Mesendoderm (in vitro differentiated cells): ENCODE data around the gene MGME1.

ENCODE experiments used
- DNase-seq: peaks from one replicate; pipeline ENCODE4 v3.0.0; 2013
- H2AK5ac ChIP-seq: 2 replicates; pipeline ENCODE4 v1.6.1; 2013; ENCODE audit warnings: low read length, inconsistent platforms
- H2BK120ac ChIP-seq: 2 replicates; pipeline ENCODE4 v1.6.1; 2013; ENCODE audit warnings: low read depth, mild to moderate bottlenecking, low read length, moderate library complexity, mixed read lengths
- H2BK15ac ChIP-seq: replicated peaks from 2 replicates; pipeline ENCODE4 v1.6.1; 2013; ENCODE audit warnings: low read depth, mild to moderate bottlenecking, moderate library complexity
- H2BK5ac ChIP-seq: 2 replicates; pipeline ENCODE4 v1.6.1; 2013; ENCODE audit warnings: low read length, inconsistent platforms
- H3K18ac ChIP-seq: 2 replicates; pipeline ENCODE4 v1.6.1; 2013; ENCODE audit warnings: mild to moderate bottlenecking, low read length, mixed read lengths
- H3K23ac ChIP-seq: one replicate; pipeline ENCODE4 v1.6.1; 2013; ENCODE audit warnings: low read length
- H3K27ac ChIP-seq: 2 replicates; pipeline ENCODE4 v1.5.1; 2013; ENCODE audit warnings: low read depth, mild to moderate bottlenecking, inconsistent platforms, low read length, moderate library complexity
- H3K27me3 ChIP-seq: 2 replicates; pipeline ENCODE4 v1.6.1; 2013; ENCODE audit warnings: low read length, control low read depth, mild to moderate bottlenecking, inconsistent platforms; ENCODE audit not compliant: insufficient read depth, poor library complexity
- H3K36me3 ChIP-seq: 2 replicates; pipeline ENCODE4 v1.6.1; 2013; ENCODE audit warnings: low read length, inconsistent platforms; ENCODE audit not compliant: control insufficient read depth, insufficient read depth
- H3K4ac ChIP-seq: one replicate; pipeline ENCODE4 v1.6.1; 2013; ENCODE audit warnings: low read depth, mild to moderate bottlenecking, low read length, moderate library complexity
- H3K4me1 ChIP-seq: 2 replicates; pipeline ENCODE4 v1.6.1; 2013; ENCODE audit warnings: low read depth, low read length, inconsistent platforms; ENCODE audit not compliant: control insufficient read depth
- H3K4me2 ChIP-seq: 2 replicates; pipeline ENCODE4 v1.6.1; 2013; ENCODE audit warnings: low read length
- H3K4me3 ChIP-seq: 2 replicates; pipeline ENCODE4 v1.5.1; 2013; ENCODE audit warnings: mild to moderate bottlenecking, low read length
- H3K56ac ChIP-seq: one replicate; pipeline ENCODE4 v1.6.1; 2013; ENCODE audit warnings: low read length
- H3K79me1 ChIP-seq: 2 replicates; pipeline ENCODE4 v1.6.1; 2013; ENCODE audit warnings: low read length, inconsistent platforms
- H3K79me2 ChIP-seq: 2 replicates; pipeline ENCODE4 v1.6.1; 2013; ENCODE audit warnings: mild to moderate bottlenecking, low read length; ENCODE audit not compliant: control insufficient read depth, insufficient read depth
- H3K9ac ChIP-seq: 2 replicates; pipeline ENCODE4 v1.6.1; 2013; ENCODE audit warnings: low read length, inconsistent platforms
- H4K5ac ChIP-seq: one replicate; pipeline ENCODE4 v1.6.1; 2013; ENCODE audit warnings: low read length
- H4K8ac ChIP-seq: one replicate; pipeline ENCODE4 v1.6.1; 2013; ENCODE audit warnings: low read depth, mild to moderate bottlenecking, control low read depth, low read length, moderate library complexity
- WGBS: extraction: QIAGEN DNeasy Blood & Tissue Kit; methylation state at CpG from one replicate; pipeline ENCODE4 v1.1.7; 2013; ENCODE audit warnings: low lambda C conversion rate, missing lambda C conversion rate; ENCODE audit not compliant: insufficient coverage; ENCODE audit errors: extremely low coverage; 5-methylcytosine and 5-hydroxymethylcytosine counted together

MGME1 gene

GRCh38 chr20:17934141-17934862 is 34.5 kb upstream of the MGME1 start:
- no peak overlapping the region for H3K9ac ChIP-seq
- H3K4me2 ChIP-seq = no peak overlapping the region
- H2BK120ac ChIP-seq = no peak overlapping the region
- no peak overlapping the region for H3K18ac ChIP-seq
- no peak overlapping the region for H3K27ac ChIP-seq
- H3K79me2 ChIP-seq = no peaks in the 10 kb centered on the region
- no peak overlapping the region for H4K5ac ChIP-seq
- no peak overlapping the region for H2AK5ac ChIP-seq
- H3K4me1 ChIP-seq = peaks cover 7% of the 10 kb centered on the region
- no peak overlapping the region for H3K4ac ChIP-seq
- H3K79me1 ChIP-seq = no peaks in the 10 kb centered on the region
- no CpG with 5 or more reads among the region's 16 CpGs for WGBS
- no peak for DNase-seq
- no peaks in the 10 kb centered on the region for H3K36me3 ChIP-seq
- H2BK5ac ChIP-seq = no peak overlapping the region
- H3K23ac ChIP-seq = no peak overlapping the region
- no peaks in the 10 kb centered on the region for H3K27me3 ChIP-seq
- no peak overlapping the region for H4K8ac ChIP-seq
- H2BK15ac ChIP-seq = no peak overlapping the region
- no peak overlapping the region for H3K56ac ChIP-seq
- no peak overlapping the region for H3K4me3 ChIP-seq

DNA sequence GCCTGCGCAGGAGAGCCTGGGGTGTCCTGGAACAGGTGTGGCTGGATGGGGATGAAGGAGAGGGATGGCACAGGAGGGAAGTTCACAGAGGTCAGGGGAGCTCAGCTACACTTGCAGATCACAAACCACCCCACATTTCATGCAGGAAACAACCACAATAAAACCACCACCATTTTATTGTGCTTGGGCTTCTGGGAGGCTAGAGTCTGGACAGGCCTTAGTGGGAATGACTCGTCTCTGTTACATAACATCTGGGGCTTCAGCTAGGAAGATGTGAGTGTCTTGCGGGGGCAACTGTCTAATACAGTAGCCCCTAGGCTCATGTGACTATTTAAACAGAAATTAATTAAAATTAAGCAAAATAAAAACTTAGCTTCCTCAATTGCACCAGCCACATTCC is 33.6 kb upstream of the MGME1 start:
- no peak overlapping the region for H3K23ac ChIP-seq
- WGBS = no CpG with 5 or more reads among the region's 3 CpGs
- no peak overlapping the region for H2BK120ac ChIP-seq
- H3K4me2 ChIP-seq = no peak overlapping the region
- no peaks in the 10 kb centered on the region for H3K27me3 ChIP-seq
- H3K79me2 ChIP-seq = no peaks in the 10 kb centered on the region
- H3K36me3 ChIP-seq = no peaks in the 10 kb centered on the region
- no peaks in the 10 kb centered on the region for H3K79me1 ChIP-seq
- no peak overlapping the region for H4K5ac ChIP-seq
- no peak overlapping the region for H2BK5ac ChIP-seq
- no peak overlapping the region for H3K4ac ChIP-seq
- no peak overlapping the region for H3K18ac ChIP-seq
- no peak overlapping the region for H2BK15ac ChIP-seq
- H3K9ac ChIP-seq = no peak overlapping the region
- peaks cover 9% of the 10 kb centered on the region for H3K4me1 ChIP-seq
- no peak overlapping the region for H3K4me3 ChIP-seq
- H2AK5ac ChIP-seq = no peak overlapping the region
- H3K56ac ChIP-seq = no peak overlapping the region
- no peak overlapping the region for H3K27ac ChIP-seq
- no peak for DNase-seq
- no peak overlapping the region for H4K8ac ChIP-seq

- H3K56ac ChIP-seq = peak overlapping the region; percentile 12
- no peak overlapping the region for H3K23ac ChIP-seq
- H3K4me3 ChIP-seq = no peak overlapping the region
- no peaks in the 10 kb centered on the region for H3K79me1 ChIP-seq
- H3K9ac ChIP-seq = no peak overlapping the region
- peaks cover 9% of the 10 kb centered on the region for H3K4me1 ChIP-seq
- no peak overlapping the region for H3K27ac ChIP-seq
- H2BK15ac ChIP-seq = no peak overlapping the region
- no peak overlapping the region for H3K18ac ChIP-seq
- no peak overlapping the region for H2AK5ac ChIP-seq
- H3K36me3 ChIP-seq = no peaks in the 10 kb centered on the region
- no peak overlapping the region for H3K4me2 ChIP-seq
- no peak overlapping the region for H4K8ac ChIP-seq
- no peaks in the 10 kb centered on the region for H3K79me2 ChIP-seq
- H4K5ac ChIP-seq = no peak overlapping the region
- H2BK120ac ChIP-seq = no peak overlapping the region
- DNase-seq = no peak
- H3K4ac ChIP-seq = no peak overlapping the region
- WGBS = no CpG with 5 or more reads among the region's 9 CpGs
- H2BK5ac ChIP-seq = no peak overlapping the region
- no peaks in the 10 kb centered on the region for H3K27me3 ChIP-seq
Measured at GRCh38 chr20:17935761-17936160, 33.1 kb upstream of the MGME1 start.

DNA sequence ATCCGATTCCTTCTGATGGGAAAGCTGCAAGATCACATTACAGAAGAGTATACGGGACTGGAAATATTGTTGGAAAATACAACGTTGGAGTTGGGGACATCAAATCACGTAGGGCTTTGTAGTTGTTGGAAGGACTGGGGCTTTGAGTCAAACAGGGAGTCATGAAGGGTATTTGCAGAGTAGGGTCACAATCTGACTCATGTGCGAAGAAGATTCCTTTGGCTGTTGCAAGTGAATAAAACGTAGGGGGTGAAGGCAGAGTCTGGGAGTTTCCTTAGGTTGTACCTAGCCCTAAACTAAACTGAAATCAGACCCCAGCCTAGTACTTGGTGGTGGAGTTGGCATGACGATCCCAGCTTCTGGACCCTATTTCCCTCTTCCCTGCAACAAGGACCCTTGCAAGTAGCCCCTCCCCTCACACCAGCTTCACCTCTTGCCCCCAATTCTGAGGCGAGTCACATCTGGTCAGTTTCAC is 32.5 kb upstream of the MGME1 start:
- Histone ChIP-seq H2BK120ac (no peak overlapping the region), H3K4me2 (no peak overlapping the region), H3K27me3 (no peaks in the 10 kb centered on the region), H3K79me2 (no peaks in the 10 kb centered on the region), H3K27ac (no peak overlapping the region), H3K4ac (no peak overlapping the region), H4K8ac (no peak overlapping the region), H3K18ac (no peak overlapping the region), H2AK5ac (no peak overlapping the region), H3K36me3 (peaks cover 2% of the 10 kb centered on the region), H3K56ac (peak overlapping the region; percentile 12), H3K23ac (peak overlapping the region; percentile 34), H3K4me3 (no peak overlapping the region), H3K9ac (no peak overlapping the region), H2BK15ac (no peak overlapping the region), H3K4me1 (peaks cover 9% of the 10 kb centered on the region), H3K79me1 (no peaks in the 10 kb centered on the region), H4K5ac (no peak overlapping the region), H2BK5ac (no peak overlapping the region)
- no CpG with 5 or more reads among the region's 8 CpGs for WGBS
- DNase-seq = no peak

DNA sequence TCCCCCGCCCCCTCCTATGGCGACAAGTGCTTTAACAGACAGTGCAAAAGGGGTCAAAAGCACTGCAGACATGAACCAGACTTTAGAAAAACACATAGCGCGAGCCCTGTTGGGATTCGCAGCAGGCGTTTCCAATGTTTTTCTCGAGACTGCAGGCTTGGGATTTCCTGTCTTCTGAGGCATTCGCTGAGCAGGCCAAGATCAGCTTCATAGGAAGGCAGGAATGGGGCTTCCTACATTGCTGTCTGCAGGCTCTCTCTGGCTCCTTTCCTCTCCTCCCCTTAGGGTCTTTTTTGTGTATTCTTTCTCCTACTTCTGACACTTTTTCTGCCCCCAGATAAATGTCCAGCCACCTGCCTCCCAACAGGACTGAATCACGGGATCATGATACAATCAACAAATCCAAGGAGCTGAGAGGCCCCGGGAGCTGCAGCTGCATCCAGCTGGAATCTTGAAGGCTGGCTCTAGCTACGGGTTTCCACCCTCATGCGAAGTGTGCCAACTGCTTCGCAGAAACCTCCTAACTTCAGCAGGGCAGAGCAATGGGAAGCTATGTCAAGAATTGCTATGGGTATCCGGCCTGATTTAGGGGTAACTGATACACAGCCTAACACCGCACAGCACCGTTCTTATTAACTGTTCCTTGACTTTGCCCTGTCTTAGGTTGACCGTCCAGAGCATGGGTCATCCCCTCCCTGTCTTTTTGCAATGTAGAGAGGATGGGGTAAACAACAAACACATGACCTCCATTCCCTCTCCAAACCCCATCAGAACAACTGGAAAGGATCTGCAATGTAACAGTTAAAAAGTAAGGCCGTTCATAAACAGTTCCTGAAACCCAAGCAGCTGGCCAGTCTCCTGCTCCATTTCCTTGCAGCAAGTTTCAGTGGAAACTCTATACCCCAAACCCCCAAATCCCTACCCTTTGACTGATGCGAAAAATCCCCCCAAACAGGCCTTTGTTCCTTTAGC is 31.8 kb upstream of the MGME1 start:
- Histone ChIP-seq H3K23ac (no peak overlapping the region), H2BK15ac (no peak overlapping the region), H2BK5ac (no peak overlapping the region), H4K5ac (no peak overlapping the region), H3K56ac (no peak overlapping the region), H3K4me2 (no peak overlapping the region), H3K79me1 (no peaks in the 10 kb centered on the region), H2BK120ac (no peak overlapping the region), H2AK5ac (no peak overlapping the region), H3K27me3 (no peaks in the 10 kb centered on the region), H4K8ac (no peak overlapping the region), H3K9ac (no peak overlapping the region), H3K4me1 (peaks cover 9% of the 10 kb centered on the region), H3K79me2 (no peaks in the 10 kb centered on the region), H3K36me3 (peaks cover 2% of the 10 kb centered on the region), H3K27ac (no peak overlapping the region), H3K4ac (no peak overlapping the region), H3K4me3 (no peak overlapping the region), H3K18ac (no peak overlapping the region)
- WGBS = no CpG with 5 or more reads among the region's 19 CpGs
- peak; percentile 68 for DNase-seq
